Measurements from ENCODE around the gene RAPGEF6.
"Not testable (repeated sequence)": the region's sequence is repeated elsewhere in the genome, so short reads cannot be mapped to it uniquely, and the experiment has no call there.

Gene RAPGEF6

GRCh38 chr5:131634996-131635683 lies at the start of gene RAPGEF6:
RAPGEF6 (minus strand) TSS chr5:131635229; CDS start chr5:131635030, 199 bp downstream.
- Histone ChIP-seq H3K27me3 (ENCODE audit: control insufficient read depth in 2 of 2, insufficient read depth in 2 of 2, low read length in 2 of 2) (no peaks in the 10 kb centered on the region), H3K4me1 (ENCODE audit: control insufficient read depth in 2 of 2, insufficient read depth in 2 of 2, low read length in 2 of 2) (peaks cover 13 to 27% of the 10 kb centered on the region in 2 donors)

GRCh38 chr5:131684595-131684994 lies 49.6 kb upstream of the RAPGEF6 start:
- no peaks in the 10 kb centered on the region for H3K9me3 ChIP-seq (ENCODE audit: control insufficient read depth in 2 of 2, low read length in 2 of 2)
- no peak overlapping the region for H3K27ac ChIP-seq (ENCODE audit: low read depth in 2 of 2, low read length in 2 of 2)
- H3K9ac ChIP-seq (ENCODE audit: low read depth in 1 of 2, low read length in 2 of 2): no peak overlapping the region
- no peaks in the 10 kb centered on the region for H3K27me3 ChIP-seq (ENCODE audit: control insufficient read depth in 2 of 2, insufficient read depth in 2 of 2, low read length in 2 of 2)
- peaks cover 4% of the 10 kb centered on the region in 2 donors for H3K36me3 ChIP-seq (ENCODE audit: control insufficient read depth in 2 of 2, insufficient read depth in 2 of 2, low read length in 2 of 2)
- H3K4me1 ChIP-seq (ENCODE audit: control insufficient read depth in 2 of 2, insufficient read depth in 2 of 2, low read length in 2 of 2): no peaks in the 10 kb centered on the region
- no peak overlapping the region for H3K4me3 ChIP-seq (ENCODE audit: low read length in 2 of 2)

More at GRCh38 chr5:131634996-131635683, at the start of gene RAPGEF6:
- peak within 1 kb of the TSS; percentile 97 to 98 for H3K27ac ChIP-seq (ENCODE audit: low read depth in 2 of 2, low read length in 2 of 2)
- H3K9me3 ChIP-seq (ENCODE audit: control insufficient read depth in 2 of 2, low read length in 2 of 2): no peaks in the 10 kb centered on the region
- peak within 1 kb of the TSS; percentile 99 for H3K9ac ChIP-seq (ENCODE audit: low read depth in 1 of 2, low read length in 2 of 2)
- peak within 1 kb of the TSS; percentile 98 to 99 for H3K4me3 ChIP-seq (ENCODE audit: low read length in 2 of 2)
- no peaks in the 10 kb centered on the region for H3K36me3 ChIP-seq (ENCODE audit: control insufficient read depth in 2 of 2, insufficient read depth in 2 of 2, low read length in 2 of 2)

GRCh38 chr5:131684051-131684450 lies 49.0 kb upstream of the RAPGEF6 start:
- no peaks in the 10 kb centered on the region for H3K27me3 ChIP-seq (ENCODE audit: control insufficient read depth in 2 of 2, insufficient read depth in 2 of 2, low read length in 2 of 2)
- H3K36me3 ChIP-seq (ENCODE audit: control insufficient read depth in 2 of 2, insufficient read depth in 2 of 2, low read length in 2 of 2): peaks cover 4 to 6% of the 10 kb centered on the region in 2 donors

GRCh38 chr5:131682826-131683225 lies 47.8 kb upstream of the RAPGEF6 start:
- Histone ChIP-seq H3K9me3 (ENCODE audit: control insufficient read depth in 2 of 2, low read length in 2 of 2) (no peaks in the 10 kb centered on the region), H3K4me1 (ENCODE audit: control insufficient read depth in 2 of 2, insufficient read depth in 2 of 2, low read length in 2 of 2) (no peaks in the 10 kb centered on the region), H3K36me3 (ENCODE audit: control insufficient read depth in 2 of 2, insufficient read depth in 2 of 2, low read length in 2 of 2) (peaks cover 6 to 8% of the 10 kb centered on the region in 2 donors), H3K27me3 (ENCODE audit: control insufficient read depth in 2 of 2, insufficient read depth in 2 of 2, low read length in 2 of 2) (no peaks in the 10 kb centered on the region), H3K4me3 (ENCODE audit: low read length in 2 of 2) (no peak overlapping the region), H3K9ac (ENCODE audit: low read depth in 1 of 2, low read length in 2 of 2) (no peak overlapping the region), H3K27ac (ENCODE audit: low read depth in 2 of 2, low read length in 2 of 2) (no peak overlapping the region)

More at GRCh38 chr5:131684051-131684450, 49.0 kb upstream of the RAPGEF6 start:
- no peak overlapping the region for H3K27ac ChIP-seq (ENCODE audit: low read depth in 2 of 2, low read length in 2 of 2)
- no peak overlapping the region for H3K9ac ChIP-seq (ENCODE audit: low read depth in 1 of 2, low read length in 2 of 2)
- no peaks in the 10 kb centered on the region for H3K9me3 ChIP-seq (ENCODE audit: control insufficient read depth in 2 of 2, low read length in 2 of 2)
- H3K4me1 ChIP-seq (ENCODE audit: control insufficient read depth in 2 of 2, insufficient read depth in 2 of 2, low read length in 2 of 2): no peaks in the 10 kb centered on the region
- H3K4me3 ChIP-seq (ENCODE audit: low read length in 2 of 2): no peak overlapping the region

GRCh38 chr5:131682175-131682574 lies 47.1 kb upstream of the RAPGEF6 start:
- Histone ChIP-seq H3K27ac (ENCODE audit: low read depth in 2 of 2, low read length in 2 of 2) (no peak overlapping the region), H3K9ac (ENCODE audit: low read depth in 1 of 2, low read length in 2 of 2) (no peak overlapping the region), H3K4me1 (ENCODE audit: control insufficient read depth in 2 of 2, insufficient read depth in 2 of 2, low read length in 2 of 2) (no peaks in the 10 kb centered on the region)

GRCh38 chr5:131679911-131680310 lies 44.9 kb upstream of the RAPGEF6 start:
- peaks cover 22 to 29% of the 10 kb centered on the region in 2 donors for H3K36me3 ChIP-seq (ENCODE audit: control insufficient read depth in 2 of 2, insufficient read depth in 2 of 2, low read length in 2 of 2)
- H3K27me3 ChIP-seq (ENCODE audit: control insufficient read depth in 2 of 2, insufficient read depth in 2 of 2, low read length in 2 of 2): no peaks in the 10 kb centered on the region
- H3K9ac ChIP-seq (ENCODE audit: low read depth in 1 of 2, low read length in 2 of 2): no peak overlapping the region
- no peaks in the 10 kb centered on the region for H3K9me3 ChIP-seq (ENCODE audit: control insufficient read depth in 2 of 2, low read length in 2 of 2)
- no peak overlapping the region for H3K27ac ChIP-seq (ENCODE audit: low read depth in 2 of 2, low read length in 2 of 2)
- no peak overlapping the region for H3K4me3 ChIP-seq (ENCODE audit: low read length in 2 of 2)
- H3K4me1 ChIP-seq (ENCODE audit: control insufficient read depth in 2 of 2, insufficient read depth in 2 of 2, low read length in 2 of 2): no peaks in the 10 kb centered on the region

More at GRCh38 chr5:131682175-131682574, 47.1 kb upstream of the RAPGEF6 start:
- peaks cover 12 to 13% of the 10 kb centered on the region in 2 donors for H3K36me3 ChIP-seq (ENCODE audit: control insufficient read depth in 2 of 2, insufficient read depth in 2 of 2, low read length in 2 of 2)
- no peaks in the 10 kb centered on the region for H3K27me3 ChIP-seq (ENCODE audit: control insufficient read depth in 2 of 2, insufficient read depth in 2 of 2, low read length in 2 of 2)
- H3K4me3 ChIP-seq (ENCODE audit: low read length in 2 of 2): no peak overlapping the region
- no peaks in the 10 kb centered on the region for H3K9me3 ChIP-seq (ENCODE audit: control insufficient read depth in 2 of 2, low read length in 2 of 2)

- not testable (repeated sequence) for H3K27ac ChIP-seq (ENCODE audit: low read depth in 2 of 2, low read length in 2 of 2); H3K9me3 ChIP-seq (ENCODE audit: control insufficient read depth in 2 of 2, low read length in 2 of 2); H3K4me1 ChIP-seq (ENCODE audit: control insufficient read depth in 2 of 2, insufficient read depth in 2 of 2, low read length in 2 of 2); H3K27me3 ChIP-seq (ENCODE audit: control insufficient read depth in 2 of 2, insufficient read depth in 2 of 2, low read length in 2 of 2); H3K4me3 ChIP-seq (ENCODE audit: low read length in 2 of 2); H3K9ac ChIP-seq (ENCODE audit: low read depth in 1 of 2, low read length in 2 of 2)
- peaks cover 24 to 35% of the 10 kb centered on the region in 2 donors for H3K36me3 ChIP-seq (ENCODE audit: control insufficient read depth in 2 of 2, insufficient read depth in 2 of 2, low read length in 2 of 2)
Measured at GRCh38 chr5:131678273-131678672, 43.2 kb upstream of the RAPGEF6 start.

GRCh38 chr5:131677115-131677514 lies 42.1 kb upstream of the RAPGEF6 start:
- peaks cover 32 to 36% of the 10 kb centered on the region in 2 donors for H3K36me3 ChIP-seq (ENCODE audit: control insufficient read depth in 2 of 2, insufficient read depth in 2 of 2, low read length in 2 of 2)
- H3K4me1 ChIP-seq (ENCODE audit: control insufficient read depth in 2 of 2, insufficient read depth in 2 of 2, low read length in 2 of 2): no peaks in the 10 kb centered on the region
- H3K9ac ChIP-seq (ENCODE audit: low read depth in 1 of 2, low read length in 2 of 2): no peak overlapping the region
- no peaks in the 10 kb centered on the region for H3K27me3 ChIP-seq (ENCODE audit: control insufficient read depth in 2 of 2, insufficient read depth in 2 of 2, low read length in 2 of 2)
- H3K27ac ChIP-seq (ENCODE audit: low read depth in 2 of 2, low read length in 2 of 2): no peak overlapping the region
- no peak overlapping the region for H3K4me3 ChIP-seq (ENCODE audit: low read length in 2 of 2)
- H3K9me3 ChIP-seq (ENCODE audit: control insufficient read depth in 2 of 2, low read length in 2 of 2): no peaks in the 10 kb centered on the region

- Histone ChIP-seq H3K9me3 (ENCODE audit: control insufficient read depth in 2 of 2, low read length in 2 of 2) (no peaks in the 10 kb centered on the region), H3K27me3 (ENCODE audit: control insufficient read depth in 2 of 2, insufficient read depth in 2 of 2, low read length in 2 of 2) (no peaks in the 10 kb centered on the region), H3K36me3 (ENCODE audit: control insufficient read depth in 2 of 2, insufficient read depth in 2 of 2, low read length in 2 of 2) (peaks cover 34 to 37% of the 10 kb centered on the region in 2 donors), H3K9ac (ENCODE audit: low read depth in 1 of 2, low read length in 2 of 2) (no peak overlapping the region), H3K4me3 (ENCODE audit: low read length in 2 of 2) (no peak overlapping the region), H3K27ac (ENCODE audit: low read depth in 2 of 2, low read length in 2 of 2) (peak overlapping the region in 1 of 2 donors; percentile 53), H3K4me1 (ENCODE audit: control insufficient read depth in 2 of 2, insufficient read depth in 2 of 2, low read length in 2 of 2) (no peaks in the 10 kb centered on the region)
Measured at GRCh38 chr5:131672776-131673175, 37.7 kb upstream of the RAPGEF6 start.

GRCh38 chr5:131671994-131672655 lies 37.1 kb upstream of the RAPGEF6 start:
- Histone ChIP-seq H3K9me3 (ENCODE audit: control insufficient read depth in 2 of 2, low read length in 2 of 2) (no peaks in the 10 kb centered on the region), H3K36me3 (ENCODE audit: control insufficient read depth in 2 of 2, insufficient read depth in 2 of 2, low read length in 2 of 2) (peaks cover 30 to 32% of the 10 kb centered on the region in 2 donors), H3K27ac (ENCODE audit: low read depth in 2 of 2, low read length in 2 of 2) (peak overlapping the region; percentile 19 to 53), H3K9ac (ENCODE audit: low read depth in 1 of 2, low read length in 2 of 2) (no peak overlapping the region), H3K4me3 (ENCODE audit: low read length in 2 of 2) (no peak overlapping the region), H3K4me1 (ENCODE audit: control insufficient read depth in 2 of 2, insufficient read depth in 2 of 2, low read length in 2 of 2) (no peaks in the 10 kb centered on the region), H3K27me3 (ENCODE audit: control insufficient read depth in 2 of 2, insufficient read depth in 2 of 2, low read length in 2 of 2) (no peaks in the 10 kb centered on the region)

Measured in mucosa of rectum (tissue), 2 donors.